AG04450 (cell line): Measurements from ENCODE around the gene PTPRG. TPM values are rescaled to one million over a fixed set of nuclear protein-coding genes. Genes with fewer than 3 reads are reported as not detected.

ENCODE experiments used
- CTCF ChIA-PET: fragments of 300-600, 350-600 bp; formaldehyde crosslinking; extraction: SDS; loops from one replicate; lab custom pipeline; 2022; ENCODE audit warnings: antibody characterized with exemption, inconsistent platforms; lab: Charles Lee
- POLR2A ChIA-PET: fragments of 350-600 bp; formaldehyde crosslinking; extraction: SDS; loops from one replicate; lab custom pipeline; 2021; ENCODE audit warnings: antibody characterized with exemption, inconsistent platforms; lab: Yijun Ruan, JAX
- DNase-seq: peaks from one replicate; pipeline ENCODE4 v3.0.0-alpha.2; 2011; ENCODE audit warnings: low read depth, low spot score
- H3K27ac ChIP-seq: one replicate; pipeline ENCODE4 v1.5.1; 2012; ENCODE audit warnings: low read depth, low read length, control low read depth
- H3K27me3 ChIP-seq: one replicate; pipeline ENCODE4 v1.6.0; 2012; ENCODE audit warnings: low read length; ENCODE audit not compliant: control insufficient read depth, insufficient read depth
- H3K4me3 ChIP-seq: 2 replicates; pipeline ENCODE4 v1.5.1; 2011; ENCODE audit warnings: mild to moderate bottlenecking, low read depth, low read length, control low read depth
- H3K9me3 ChIP-seq: 2 replicates; pipeline ENCODE4 v1.5.1; 2012; ENCODE audit warnings: low read length; ENCODE audit not compliant: control insufficient read depth, insufficient read depth
- CTCF ChIP-seq: IDR thresholded peaks from 2 replicates; pipeline ENCODE4 v1.5.1; 2011; ENCODE audit warnings: low read depth, low read length, control low read depth, inconsistent platforms
- polyA plus RNA-seq: library from polyadenylated mRNA; depleted of rRNA; stranded (reverse); fragments of >200 nt; gene quantifications from 2 replicates; pipeline ENCODE4 v1.2.3, GENCODE V29; 2011

Gene PTPRG
- polyA plus RNA-seq, 1 experiment: 26.5 TPM

- TF ChIP-seq CTCF: no peak
- DNase-seq: no peak
These were observed 207.1 kb downstream of the PTPRG start for GRCh38 chr3:61768284-61769037.

GRCh38 chr3:61769266-61769990, 208.1 kb downstream of the PTPRG start:
- no peaks in the 10 kb centered on the region for H3K9me3 ChIP-seq
- ChIA-PET POLR2A (no interaction called here), CTCF (interaction anchor here (1.3 kb wide), 1 partner anchor 419 kb away, joined by 3 read pairs; no protein-coding TSS in a partner anchor)
- H3K4me3 ChIP-seq: no peak overlapping the region
- H3K27ac ChIP-seq: no peak overlapping the region
- no peaks in the 10 kb centered on the region for H3K27me3 ChIP-seq
- TF ChIP-seq CTCF: no peak
- no peak for DNase-seq

More at GRCh38 chr3:61768284-61769037, 207.1 kb downstream of the PTPRG start:
- H3K4me3 ChIP-seq: no peak overlapping the region
- CTCF ChIA-PET: no interaction called here
- no peaks in the 10 kb centered on the region for H3K9me3 ChIP-seq
- no peak overlapping the region for H3K27ac ChIP-seq
- no peaks in the 10 kb centered on the region for H3K27me3 ChIP-seq
- POLR2A ChIA-PET: no interaction called here

GRCh38 chr3:61771976-61772375, 210.6 kb downstream of the PTPRG start:
- no peak for TF ChIP-seq CTCF
- Histone ChIP-seq H3K9me3 (no peaks in the 10 kb centered on the region), H3K27me3 (no peaks in the 10 kb centered on the region), H3K27ac (no peak overlapping the region), H3K4me3 (no peak overlapping the region)
- ChIA-PET POLR2A (no interaction called here), CTCF (interaction anchor here (1.0 kb wide), 1 partner anchor 417 kb away, joined by 3 read pairs; no protein-coding TSS in a partner anchor)
- no peak for DNase-seq

GRCh38 chr3:61772456-61772855, 211.1 kb downstream of the PTPRG start:
- Histone ChIP-seq H3K9me3 (no peaks in the 10 kb centered on the region), H3K27me3 (no peaks in the 10 kb centered on the region), H3K4me3 (no peak overlapping the region), H3K27ac (no peak overlapping the region)
- CTCF ChIA-PET: interaction anchor here (1.0 kb wide), 1 partner anchor 416 kb away, joined by 3 read pairs; no protein-coding TSS in a partner anchor
- no peak for DNase-seq
- no peak for TF ChIP-seq CTCF
- POLR2A ChIA-PET: no interaction called here
